ENCODE measurements around the gene TBCC.

- TF ChIP-seq POLR2AphosphoS5 (IDR thresholded peaks at IDR 0.05; ENCODE audit: low read depth, low read length) (no peak), POLR2A (IDR thresholded peaks at IDR 0.05; ENCODE audit: low read depth, low read length) (no peak), TAF1 (IDR thresholded peaks at IDR 0.05; ENCODE audit: low read depth, low read length) (no peak)
Measured at GRCh38 chr6:42702200-42702599, 43.7 kb downstream of the TBCC start.
